RWPE2 (cell line): ENCODE results near the gene KCNQ1OT1.
A peak's percentile ranks its signal among the peaks of the same experiment; 100 is the strongest.

Source experiments
- ATAC-seq: fragments of 200-7000 bp; cut with Tn5 transposase; 3 replicates; pipeline ENCODE4 v1.9.1; 2021; ENCODE audit warnings: low read depth
- DNase-seq: peaks from one replicate; pipeline ENCODE4 v3.0.0-alpha.2; 2020; ENCODE audit warnings: low spot score
- H3K27ac ChIP-seq: fragments of 450-650 bp; 2 replicates; pipeline ENCODE4 v1.5.1; 2017; ENCODE audit warnings: mild to moderate bottlenecking; ENCODE audit not compliant: poor library complexity, severe bottlenecking
- H3K27me3 ChIP-seq: fragments of 250-450 bp; sonication (Bioruptor Pico); 2 replicates; pipeline ENCODE4 v1.5.1; 2021; ENCODE audit warnings: mild to moderate bottlenecking, moderate library complexity; ENCODE audit not compliant: insufficient read depth, poor library complexity, severe bottlenecking
- H3K36me3 ChIP-seq: fragments of 250-450 bp; sonication (Bioruptor Pico); 2 replicates; pipeline ENCODE4 v1.5.1; 2020; ENCODE audit warnings: low read depth, mild to moderate bottlenecking, moderate library complexity
- H3K4me1 ChIP-seq: fragments of 250-450 bp; sonication (Bioruptor Pico); 2 replicates; pipeline ENCODE4 v1.5.1; 2021; ENCODE audit warnings: mild to moderate bottlenecking, moderate library complexity; ENCODE audit not compliant: insufficient read depth, poor library complexity, severe bottlenecking
- H3K4me3 ChIP-seq: fragments of 250-450 bp; sonication (Bioruptor Pico); 2 replicates; pipeline ENCODE4 v1.5.1; 2021; ENCODE audit warnings: mild to moderate bottlenecking, moderate library complexity; ENCODE audit not compliant: severe bottlenecking
- H3K9me3 ChIP-seq: fragments of 250-450 bp; sonication (Bioruptor Pico); 2 replicates; pipeline ENCODE4 v1.5.1; 2021; ENCODE audit warnings: mild to moderate bottlenecking, moderate library complexity; ENCODE audit not compliant: severe bottlenecking
- CTCF ChIP-seq: fragments of 450-650 bp; IDR thresholded peaks from one replicate; pipeline ENCODE4 v1.5.1; 2017; ENCODE audit warnings: mild to moderate bottlenecking, moderate library complexity; ENCODE audit not compliant: poor library complexity, severe bottlenecking

Gene KCNQ1OT1

GRCh38 chr11:2581151-2581930 lies 118.5 kb downstream of the KCNQ1OT1 start:
- H3K27ac ChIP-seq = no peak overlapping the region
- no peak for TF ChIP-seq CTCF
- no peaks in the 10 kb centered on the region for H3K4me1 ChIP-seq
- H3K9me3 ChIP-seq = no peaks in the 10 kb centered on the region
- H3K4me3 ChIP-seq = no peak overlapping the region
- no peaks in the 10 kb centered on the region for H3K27me3 ChIP-seq
- H3K36me3 ChIP-seq = no peaks in the 10 kb centered on the region
- no peak for ATAC-seq
- peak; percentile 55 for DNase-seq

DNA sequence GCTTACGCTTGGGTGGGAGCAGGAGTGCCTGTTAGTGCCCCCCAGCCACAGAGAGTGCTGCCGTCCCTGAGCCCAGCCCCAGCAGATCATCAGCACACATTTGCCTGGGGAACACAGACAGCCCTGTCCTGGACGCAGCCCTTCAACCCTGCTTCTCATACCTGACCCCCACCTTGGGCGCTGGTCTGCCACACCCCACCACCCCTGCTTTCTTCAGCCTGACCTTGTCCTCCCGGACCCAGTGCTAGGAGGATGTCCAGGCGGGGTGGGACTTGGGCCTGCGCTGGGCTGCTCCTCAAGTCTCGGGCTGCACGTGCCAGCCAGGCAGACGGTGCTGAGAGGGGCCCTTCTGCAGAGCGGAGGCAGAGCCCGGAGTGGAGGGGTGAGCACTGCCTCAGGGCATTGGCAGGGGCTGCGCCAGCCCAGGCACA lies 119.2 kb downstream of the KCNQ1OT1 start:
- ATAC-seq = no peak
- H3K27ac ChIP-seq = no peak overlapping the region
- no peak overlapping the region for H3K4me3 ChIP-seq
- H3K9me3 ChIP-seq = no peaks in the 10 kb centered on the region
- H3K27me3 ChIP-seq = no peaks in the 10 kb centered on the region
- TF ChIP-seq CTCF = no peak
- no peaks in the 10 kb centered on the region for H3K4me1 ChIP-seq
- DNase-seq = peak; percentile 43
- H3K36me3 ChIP-seq = no peaks in the 10 kb centered on the region

GRCh38 chr11:2580061-2580421 lies 119.8 kb downstream of the KCNQ1OT1 start:
- no peak for ATAC-seq
- Histone ChIP-seq H3K4me3 (no peak overlapping the region), H3K27ac (no peak overlapping the region), H3K4me1 (no peaks in the 10 kb centered on the region), H3K36me3 (no peaks in the 10 kb centered on the region), H3K27me3 (no peaks in the 10 kb centered on the region), H3K9me3 (no peaks in the 10 kb centered on the region)
- DNase-seq = peak; percentile 27
- no peak for TF ChIP-seq CTCF

GRCh38 chr11:2579315-2580060 lies 120.3 kb downstream of the KCNQ1OT1 start:
- no peaks in the 10 kb centered on the region for H3K27me3 ChIP-seq

More at GRCh38 chr11:2579315-2580060, 120.3 kb downstream of the KCNQ1OT1 start:
- ATAC-seq = no peak
- TF ChIP-seq CTCF = no peak
- H3K27ac ChIP-seq = no peak overlapping the region
- no peaks in the 10 kb centered on the region for H3K36me3 ChIP-seq
- no peak overlapping the region for H3K4me3 ChIP-seq
- DNase-seq = peak; percentile 57
- no peaks in the 10 kb centered on the region for H3K9me3 ChIP-seq
- no peaks in the 10 kb centered on the region for H3K4me1 ChIP-seq
